GM23338 (cell line): ENCODE measurements around the gene UBA6.

Source experiments
- ETS1 ChIP-seq: IDR thresholded peaks from 2 replicates; pipeline ENCODE4 v1.6.1; 2016; ENCODE audit warnings: antibody characterized with exemption
- EZH2 ChIP-seq: fragments of 200-600 bp; sonication (generic); IDR thresholded peaks from one replicate; pipeline ENCODE4 v1.8.0; 2017; ENCODE audit warnings: antibody characterized with exemption, mild to moderate bottlenecking, low read depth; ENCODE audit not compliant: unreplicated experiment
- EZH2phosphoT487 ChIP-seq: fragments of 200-600 bp; sonication (generic); IDR thresholded peaks from one replicate; pipeline ENCODE4 v1.8.1; 2018; ENCODE audit warnings: antibody characterized with exemption; ENCODE audit not compliant: unreplicated experiment
- JUNB ChIP-seq: IDR thresholded peaks from one replicate; pipeline ENCODE4 v1.6.1; 2016; ENCODE audit warnings: antibody characterized with exemption; ENCODE audit not compliant: unreplicated experiment
- REST ChIP-seq: IDR thresholded peaks from one replicate; pipeline ENCODE4 v1.6.1; 2018; ENCODE audit warnings: antibody characterized with exemption; ENCODE audit not compliant: unreplicated experiment
- TF ChIP-seq, protein P1 (sequence below), 2 experiments: fragments of 200-600 bp in 1 of 2; sonication (generic) in 1 of 2; conservative IDR thresholded peaks; 2 replicates each; pipeline versions ENCODE4 v1.5.1 to v1.6.1; 2016 to 2017; ENCODE audit warnings: antibody characterized with exemption in 2 of 2, low read depth in 2 of 2, mild to moderate bottlenecking in 2 of 2, moderate library complexity in 1 of 2

DNA sequence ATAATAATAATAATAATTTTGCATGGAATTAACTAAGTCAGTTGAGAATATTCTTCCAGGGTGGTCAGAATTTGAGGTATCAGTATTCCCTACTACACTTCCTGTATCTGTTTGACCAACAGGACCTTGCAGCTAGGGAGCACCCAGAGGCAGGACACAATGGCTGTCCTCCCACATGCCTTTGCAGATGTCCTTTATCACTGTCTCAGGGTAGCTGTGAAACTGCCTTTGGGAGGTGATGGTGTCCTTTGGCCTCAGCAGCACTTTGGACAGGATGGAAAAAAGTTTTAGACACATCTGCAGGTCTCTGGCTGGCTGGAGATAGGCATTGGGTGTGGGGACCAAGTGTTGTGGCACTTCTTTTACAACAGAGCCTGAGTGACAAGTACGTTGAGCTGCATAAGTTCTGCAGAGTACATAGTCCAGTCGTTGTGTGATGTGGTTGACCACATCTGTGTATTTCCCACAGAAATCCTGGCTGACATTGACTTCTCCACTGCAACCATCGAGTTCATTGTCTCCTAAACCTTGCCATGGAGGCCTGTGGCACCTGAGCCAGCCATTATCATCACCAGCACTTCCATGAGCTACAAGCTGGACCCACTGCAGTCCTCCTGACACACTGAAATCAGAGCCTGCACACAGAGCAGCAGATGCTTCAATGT lies 19.1 kb upstream of the UBA6 start:
- TF ChIP-seq, protein P1, sequence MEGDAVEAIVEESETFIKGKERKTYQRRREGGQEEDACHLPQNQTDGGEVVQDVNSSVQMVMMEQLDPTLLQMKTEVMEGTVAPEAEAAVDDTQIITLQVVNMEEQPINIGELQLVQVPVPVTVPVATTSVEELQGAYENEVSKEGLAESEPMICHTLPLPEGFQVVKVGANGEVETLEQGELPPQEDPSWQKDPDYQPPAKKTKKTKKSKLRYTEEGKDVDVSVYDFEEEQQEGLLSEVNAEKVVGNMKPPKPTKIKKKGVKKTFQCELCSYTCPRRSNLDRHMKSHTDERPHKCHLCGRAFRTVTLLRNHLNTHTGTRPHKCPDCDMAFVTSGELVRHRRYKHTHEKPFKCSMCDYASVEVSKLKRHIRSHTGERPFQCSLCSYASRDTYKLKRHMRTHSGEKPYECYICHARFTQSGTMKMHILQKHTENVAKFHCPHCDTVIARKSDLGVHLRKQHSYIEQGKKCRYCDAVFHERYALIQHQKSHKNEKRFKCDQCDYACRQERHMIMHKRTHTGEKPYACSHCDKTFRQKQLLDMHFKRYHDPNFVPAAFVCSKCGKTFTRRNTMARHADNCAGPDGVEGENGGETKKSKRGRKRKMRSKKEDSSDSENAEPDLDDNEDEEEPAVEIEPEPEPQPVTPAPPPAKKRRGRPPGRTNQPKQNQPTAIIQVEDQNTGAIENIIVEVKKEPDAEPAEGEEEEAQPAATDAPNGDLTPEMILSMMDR (conservative IDR thresholded peaks at IDR 0.05; ENCODE audit: low read depth in 2 of 2), result no peak
- TF ChIP-seq EZH2phosphoT487 (no peak), EZH2 (no peak), REST (no peak), JUNB (no peak), ETS1 (no peak)
